WTC11 (cell line): ENCODE data around the gene VSIR. TPM values are rescaled to one million over a fixed set of nuclear protein-coding genes. Genes with fewer than 3 reads are reported as not detected.
A peak's percentile ranks its signal among the peaks of the same experiment; 100 is the strongest.

ENCODE experiments used
- ATAC-seq: fragments of 200-7000 bp; cut with Tn5 transposase; 2 replicates; pipeline ENCODE4 v1.10.0; 2021; ENCODE audit warnings: mild to moderate bottlenecking, moderate library complexity
- CTCF ChIA-PET: fragments of 300-600 bp; sonication (Branson Sonifier 250); formaldehyde crosslinking; loops from one replicate; lab custom pipeline; 2021; ENCODE audit warnings: antibody characterized with exemption; lab: Charles Lee
- POLR2A ChIA-PET: fragments of 350-600 bp; sonication (Branson Sonifier 250); formaldehyde crosslinking; loops from one replicate; lab custom pipeline; 2021; ENCODE audit warnings: antibody characterized with exemption; lab: Charles Lee
- DNase-seq: peaks from one replicate; pipeline ENCODE4 v3.0.0; 2021; ENCODE audit warnings: low spot score
- H3K27ac Mint-ChIP-seq: 2 replicates; pipeline ENCODE4 v1.8.0; 2021; ENCODE audit warnings: mixed read lengths
- H3K27me3 Mint-ChIP-seq: 2 replicates; pipeline ENCODE4 v1.8.0; 2021; ENCODE audit warnings: low read depth, mild to moderate bottlenecking, moderate library complexity, mixed read lengths
- H3K36me3 Mint-ChIP-seq: 2 replicates; pipeline ENCODE4 v1.8.0; 2021; ENCODE audit warnings: mixed read lengths
- H3K4me1 Mint-ChIP-seq: 2 replicates; pipeline ENCODE4 v1.8.0; 2022; ENCODE audit warnings: mixed read lengths
- H3K4me3 Mint-ChIP-seq: 2 replicates; pipeline ENCODE4 v1.8.0; 2021; ENCODE audit warnings: mild to moderate bottlenecking, moderate library complexity, mixed read lengths
- H3K9me3 Mint-ChIP-seq: 2 replicates; pipeline ENCODE4 v1.8.0; 2021; ENCODE audit warnings: mixed read lengths
- ATF1 ChIP-seq: sonication (generic); formaldehyde crosslinking; IDR thresholded peaks from 2 replicates; pipeline ENCODE4 v1.8.1; 2023; ENCODE audit warnings: mild to moderate bottlenecking, moderate library complexity, missing genetic modification reagents
- FOXK1 ChIP-seq: sonication (generic); formaldehyde crosslinking; IDR thresholded peaks from 2 replicates; pipeline ENCODE4 v1.8.0; 2022; ENCODE audit warnings: mild to moderate bottlenecking, moderate library complexity, missing genetic modification reagents
- GTF2I ChIP-seq: fragments of 250-450 bp; sonication (Bioruptor Pico); conservative IDR thresholded peaks from 2 replicates; pipeline ENCODE4 v1.4.0; 2021; ENCODE audit warnings: mild to moderate bottlenecking
- JAZF1 ChIP-seq: fragments of 250-450 bp; sonication (Bioruptor Pico); IDR thresholded peaks from 2 replicates; pipeline ENCODE4 v1.9.0; 2021; ENCODE audit warnings: moderate library complexity, mild to moderate bottlenecking, inconsistent platforms
- OVOL2 ChIP-seq: fragments of 250-450 bp; sonication (Bioruptor Pico); IDR thresholded peaks from 2 replicates; pipeline ENCODE4 v1.9.0; 2021; ENCODE audit warnings: mild to moderate bottlenecking, borderline replicate concordance
- TEAD1 ChIP-seq: sonication (generic); formaldehyde crosslinking; IDR thresholded peaks from 2 replicates; pipeline ENCODE4 v1.8.0; 2022; ENCODE audit warnings: mild to moderate bottlenecking, missing genetic modification reagents
- total RNA-seq: library from RNA; stranded (reverse); gene quantifications from 3 replicates; pipeline ENCODE4 v1.2.3, GENCODE V29; 2021
- TF ChIP-seq, protein P1 (sequence below): sonication (generic); formaldehyde crosslinking; IDR thresholded peaks from 2 replicates; pipeline ENCODE4 v1.8.0; 2022; ENCODE audit warnings: mild to moderate bottlenecking, missing genetic modification reagents
- TF ChIP-seq, protein P2 (sequence below): fragments of 250-450 bp; sonication (Bioruptor Pico); IDR thresholded peaks from 2 replicates; pipeline ENCODE4 v1.9.0; 2021; ENCODE audit warnings: moderate library complexity, mild to moderate bottlenecking, inconsistent platforms, borderline replicate concordance
- TF ChIP-seq, protein P3 (sequence below): sonication (generic); formaldehyde crosslinking; IDR thresholded peaks from 2 replicates; pipeline ENCODE4 v1.8.1; 2022; ENCODE audit warnings: missing genetic modification reagents, borderline replicate concordance
- TF ChIP-seq, protein P4 (sequence below): sonication (generic); formaldehyde crosslinking; IDR thresholded peaks from 2 replicates; pipeline ENCODE4 v1.8.1; 2022; ENCODE audit warnings: mild to moderate bottlenecking, moderate library complexity, missing genetic modification reagents
- TF ChIP-seq, protein P5 (sequence below): sonication (generic); formaldehyde crosslinking; IDR thresholded peaks from 2 replicates; pipeline ENCODE4 v1.8.0; 2022; ENCODE audit warnings: mild to moderate bottlenecking, missing genetic modification reagents
- TF ChIP-seq, protein P6 (sequence below): sonication (generic); formaldehyde crosslinking; IDR thresholded peaks from 2 replicates; pipeline ENCODE4 v1.8.1; 2023; ENCODE audit warnings: mild to moderate bottlenecking, moderate library complexity, missing genetic modification reagents
- TF ChIP-seq, protein P7 (sequence below): fragments of 200-600 bp; IDR thresholded peaks from 2 replicates; pipeline ENCODE4 v1.8.0; 2022; ENCODE audit warnings: antibody characterized with exemption
- TF ChIP-seq, protein P8 (sequence below): sonication (generic); formaldehyde crosslinking; IDR thresholded peaks from 2 replicates; pipeline ENCODE4 v1.8.1; 2022; ENCODE audit warnings: low read depth, missing genetic modification reagents, borderline replicate concordance

The VSIR gene
- total RNA-seq, 1 experiment from 2014 or later, result 0.74 TPM

DNA sequence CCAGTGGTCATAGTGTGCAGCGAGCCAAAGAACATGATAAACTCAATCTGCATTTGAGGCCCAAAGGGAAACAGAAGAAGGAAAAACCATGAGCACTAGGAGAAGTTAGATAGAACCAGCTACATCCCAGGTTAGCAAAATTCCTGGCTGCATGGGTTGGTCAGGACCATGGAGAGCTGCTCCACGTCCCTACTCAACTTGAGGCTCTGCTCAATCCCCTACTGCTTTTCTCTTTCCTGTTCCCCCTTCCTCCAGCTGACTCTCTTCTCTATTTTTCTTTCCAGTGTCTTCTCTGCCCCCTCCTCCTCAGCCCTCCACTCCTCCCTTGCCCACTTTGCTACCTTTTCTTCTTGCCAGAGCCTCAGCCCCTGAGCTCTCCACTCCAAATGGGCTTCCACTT is 21.9 kb upstream of the VSIR start (continued):
- TF ChIP-seq, protein P1, sequence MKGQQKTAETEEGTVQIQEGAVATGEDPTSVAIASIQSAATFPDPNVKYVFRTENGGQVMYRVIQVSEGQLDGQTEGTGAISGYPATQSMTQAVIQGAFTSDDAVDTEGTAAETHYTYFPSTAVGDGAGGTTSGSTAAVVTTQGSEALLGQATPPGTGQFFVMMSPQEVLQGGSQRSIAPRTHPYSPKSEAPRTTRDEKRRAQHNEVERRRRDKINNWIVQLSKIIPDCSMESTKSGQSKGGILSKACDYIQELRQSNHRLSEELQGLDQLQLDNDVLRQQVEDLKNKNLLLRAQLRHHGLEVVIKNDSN, result 0 out of 2 replicates have a peak, but pooled peaks have one; percentile 18
- TF ChIP-seq, protein P2, sequence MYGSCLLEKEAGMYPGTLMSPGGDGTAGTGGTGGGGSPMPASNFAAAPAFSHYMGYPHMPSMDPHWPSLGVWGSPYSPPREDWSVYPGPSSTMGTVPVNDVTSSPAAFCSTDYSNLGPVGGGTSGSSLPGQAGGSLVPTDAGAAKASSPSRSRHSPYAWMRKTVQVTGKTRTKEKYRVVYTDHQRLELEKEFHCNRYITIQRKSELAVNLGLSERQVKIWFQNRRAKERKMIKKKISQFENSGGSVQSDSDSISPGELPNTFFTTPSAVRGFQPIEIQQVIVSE (CRISPR knock-in tag), result no peak
- TF ChIP-seq, protein P3, sequence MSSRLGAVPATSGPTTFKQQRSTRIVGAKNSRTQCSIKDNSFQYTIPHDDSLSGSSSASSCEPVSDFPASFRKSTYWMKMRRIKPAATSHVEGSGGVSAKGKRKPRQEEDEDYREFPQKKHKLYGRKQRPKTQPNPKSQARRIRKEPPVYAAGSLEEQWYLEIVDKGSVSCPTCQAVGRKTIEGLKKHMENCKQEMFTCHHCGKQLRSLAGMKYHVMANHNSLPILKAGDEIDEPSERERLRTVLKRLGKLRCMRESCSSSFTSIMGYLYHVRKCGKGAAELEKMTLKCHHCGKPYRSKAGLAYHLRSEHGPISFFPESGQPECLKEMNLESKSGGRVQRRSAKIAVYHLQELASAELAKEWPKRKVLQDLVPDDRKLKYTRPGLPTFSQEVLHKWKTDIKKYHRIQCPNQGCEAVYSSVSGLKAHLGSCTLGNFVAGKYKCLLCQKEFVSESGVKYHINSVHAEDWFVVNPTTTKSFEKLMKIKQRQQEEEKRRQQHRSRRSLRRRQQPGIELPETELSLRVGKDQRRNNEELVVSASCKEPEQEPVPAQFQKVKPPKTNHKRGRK, result no peak
- no peak for TF ChIP-seq OVOL2
- TF ChIP-seq ATF1 (CRISPR knock-in tag), result no peak
- TF ChIP-seq, protein P4, sequence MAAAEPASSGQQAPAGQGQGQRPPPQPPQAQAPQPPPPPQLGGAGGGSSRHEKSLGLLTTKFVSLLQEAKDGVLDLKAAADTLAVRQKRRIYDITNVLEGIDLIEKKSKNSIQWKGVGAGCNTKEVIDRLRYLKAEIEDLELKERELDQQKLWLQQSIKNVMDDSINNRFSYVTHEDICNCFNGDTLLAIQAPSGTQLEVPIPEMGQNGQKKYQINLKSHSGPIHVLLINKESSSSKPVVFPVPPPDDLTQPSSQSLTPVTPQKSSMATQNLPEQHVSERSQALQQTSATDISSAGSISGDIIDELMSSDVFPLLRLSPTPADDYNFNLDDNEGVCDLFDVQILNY (CRISPR knock-in tag), result no peak

DNA sequence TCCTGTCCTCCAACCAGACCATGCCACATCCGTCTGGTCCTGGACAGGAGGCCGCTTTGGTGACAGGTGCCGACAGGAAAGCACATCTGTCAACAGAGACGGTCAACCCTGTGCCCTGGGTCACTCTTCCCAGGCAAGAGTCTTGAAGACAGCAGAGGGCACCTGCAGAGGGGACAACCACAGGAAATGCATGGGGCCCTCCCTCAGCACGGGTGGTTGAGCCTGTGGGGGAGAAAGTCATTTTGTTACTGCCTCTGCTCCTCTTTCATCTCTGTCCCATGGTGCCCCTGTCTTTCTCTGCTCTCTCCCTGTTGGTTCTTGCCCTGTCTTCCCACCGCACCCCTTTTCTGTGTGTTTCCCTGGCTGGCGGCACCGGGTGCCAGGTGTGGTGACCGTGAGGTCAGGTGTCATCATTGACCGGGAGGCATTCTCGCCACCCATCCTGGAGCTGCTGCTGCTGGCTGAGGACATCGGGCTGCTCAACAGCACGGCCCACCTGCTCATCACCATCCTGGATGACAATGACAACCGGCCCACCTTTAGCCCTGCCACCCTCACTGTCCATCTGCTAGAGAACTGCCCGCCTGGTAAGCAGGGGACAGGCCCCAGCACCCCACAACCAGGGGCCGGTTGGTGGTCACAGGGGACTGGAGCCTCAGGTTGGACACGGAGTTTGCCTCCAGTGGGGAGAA is 17.6 kb upstream of the VSIR start:
- POLR2A ChIA-PET, result no interaction called here
- CTCF ChIA-PET, result no interaction called here

More for the DNA sequence above, 17.6 kb upstream of the VSIR start:
- Mint-ChIP-seq H3K9me3 (no peaks in the 10 kb centered on the region), H3K27me3 (no peaks in the 10 kb centered on the region; the same call in 1 of the 2 replicates)
- TF ChIP-seq, protein P5, sequence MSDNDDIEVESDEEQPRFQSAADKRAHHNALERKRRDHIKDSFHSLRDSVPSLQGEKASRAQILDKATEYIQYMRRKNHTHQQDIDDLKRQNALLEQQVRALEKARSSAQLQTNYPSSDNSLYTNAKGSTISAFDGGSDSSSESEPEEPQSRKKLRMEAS (CRISPR knock-in tag), result no peak
- TF ChIP-seq JAZF1 (CRISPR knock-in tag) (no peak), FOXK1 (CRISPR knock-in tag) (no peak), ATF1 (CRISPR knock-in tag) (no peak), TEAD1 (no peak), GTF2I (CRISPR knock-in tag) (no peak)
- TF ChIP-seq, protein P6, sequence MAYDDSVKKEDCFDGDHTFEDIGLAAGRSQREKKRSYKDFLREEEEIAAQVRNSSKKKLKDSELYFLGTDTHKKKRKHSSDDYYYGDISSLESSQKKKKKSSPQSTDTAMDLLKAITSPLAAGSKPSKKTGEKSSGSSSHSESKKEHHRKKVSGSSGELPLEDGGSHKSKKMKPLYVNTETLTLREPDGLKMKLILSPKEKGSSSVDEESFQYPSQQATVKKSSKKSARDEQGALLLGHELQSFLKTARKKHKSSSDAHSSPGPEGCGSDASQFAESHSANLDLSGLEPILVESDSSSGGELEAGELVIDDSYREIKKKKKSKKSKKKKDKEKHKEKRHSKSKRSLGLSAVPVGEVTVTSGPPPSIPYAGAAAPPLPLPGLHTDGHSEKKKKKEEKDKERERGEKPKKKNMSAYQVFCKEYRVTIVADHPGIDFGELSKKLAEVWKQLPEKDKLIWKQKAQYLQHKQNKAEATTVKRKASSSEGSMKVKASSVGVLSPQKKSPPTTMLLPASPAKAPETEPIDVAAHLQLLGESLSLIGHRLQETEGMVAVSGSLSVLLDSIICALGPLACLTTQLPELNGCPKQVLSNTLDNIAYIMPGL (CRISPR knock-in tag), result no peak
- TF ChIP-seq, protein P7, sequence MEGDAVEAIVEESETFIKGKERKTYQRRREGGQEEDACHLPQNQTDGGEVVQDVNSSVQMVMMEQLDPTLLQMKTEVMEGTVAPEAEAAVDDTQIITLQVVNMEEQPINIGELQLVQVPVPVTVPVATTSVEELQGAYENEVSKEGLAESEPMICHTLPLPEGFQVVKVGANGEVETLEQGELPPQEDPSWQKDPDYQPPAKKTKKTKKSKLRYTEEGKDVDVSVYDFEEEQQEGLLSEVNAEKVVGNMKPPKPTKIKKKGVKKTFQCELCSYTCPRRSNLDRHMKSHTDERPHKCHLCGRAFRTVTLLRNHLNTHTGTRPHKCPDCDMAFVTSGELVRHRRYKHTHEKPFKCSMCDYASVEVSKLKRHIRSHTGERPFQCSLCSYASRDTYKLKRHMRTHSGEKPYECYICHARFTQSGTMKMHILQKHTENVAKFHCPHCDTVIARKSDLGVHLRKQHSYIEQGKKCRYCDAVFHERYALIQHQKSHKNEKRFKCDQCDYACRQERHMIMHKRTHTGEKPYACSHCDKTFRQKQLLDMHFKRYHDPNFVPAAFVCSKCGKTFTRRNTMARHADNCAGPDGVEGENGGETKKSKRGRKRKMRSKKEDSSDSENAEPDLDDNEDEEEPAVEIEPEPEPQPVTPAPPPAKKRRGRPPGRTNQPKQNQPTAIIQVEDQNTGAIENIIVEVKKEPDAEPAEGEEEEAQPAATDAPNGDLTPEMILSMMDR, result no peak
- TF ChIP-seq, protein P8, sequence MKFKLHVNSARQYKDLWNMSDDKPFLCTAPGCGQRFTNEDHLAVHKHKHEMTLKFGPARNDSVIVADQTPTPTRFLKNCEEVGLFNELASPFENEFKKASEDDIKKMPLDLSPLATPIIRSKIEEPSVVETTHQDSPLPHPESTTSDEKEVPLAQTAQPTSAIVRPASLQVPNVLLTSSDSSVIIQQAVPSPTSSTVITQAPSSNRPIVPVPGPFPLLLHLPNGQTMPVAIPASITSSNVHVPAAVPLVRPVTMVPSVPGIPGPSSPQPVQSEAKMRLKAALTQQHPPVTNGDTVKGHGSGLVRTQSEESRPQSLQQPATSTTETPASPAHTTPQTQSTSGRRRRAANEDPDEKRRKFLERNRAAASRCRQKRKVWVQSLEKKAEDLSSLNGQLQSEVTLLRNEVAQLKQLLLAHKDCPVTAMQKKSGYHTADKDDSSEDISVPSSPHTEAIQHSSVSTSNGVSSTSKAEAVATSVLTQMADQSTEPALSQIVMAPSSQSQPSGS (CRISPR knock-in tag), result no peak
- TF ChIP-seq, all 79 proteins: peak for 0
- ATAC-seq (no peak), DNase-seq (no peak)
- Mint-ChIP-seq H3K4me1 (no peaks in the 10 kb centered on the region), H3K36me3 (no peaks in the 10 kb centered on the region), H3K27ac (no peak overlapping the region), H3K4me3 (no peak overlapping the region)
